ENCODE results near the gene FGF1. TPM values are rescaled to one million over a fixed set of nuclear protein-coding genes. Genes with fewer than 3 reads are reported as not detected.
A peak's percentile ranks its signal among the peaks of the same experiment; 100 is the strongest.

The FGF1 gene
- total RNA-seq, 1 experiment from 2014 or later, result 3.2 TPM

DNA sequence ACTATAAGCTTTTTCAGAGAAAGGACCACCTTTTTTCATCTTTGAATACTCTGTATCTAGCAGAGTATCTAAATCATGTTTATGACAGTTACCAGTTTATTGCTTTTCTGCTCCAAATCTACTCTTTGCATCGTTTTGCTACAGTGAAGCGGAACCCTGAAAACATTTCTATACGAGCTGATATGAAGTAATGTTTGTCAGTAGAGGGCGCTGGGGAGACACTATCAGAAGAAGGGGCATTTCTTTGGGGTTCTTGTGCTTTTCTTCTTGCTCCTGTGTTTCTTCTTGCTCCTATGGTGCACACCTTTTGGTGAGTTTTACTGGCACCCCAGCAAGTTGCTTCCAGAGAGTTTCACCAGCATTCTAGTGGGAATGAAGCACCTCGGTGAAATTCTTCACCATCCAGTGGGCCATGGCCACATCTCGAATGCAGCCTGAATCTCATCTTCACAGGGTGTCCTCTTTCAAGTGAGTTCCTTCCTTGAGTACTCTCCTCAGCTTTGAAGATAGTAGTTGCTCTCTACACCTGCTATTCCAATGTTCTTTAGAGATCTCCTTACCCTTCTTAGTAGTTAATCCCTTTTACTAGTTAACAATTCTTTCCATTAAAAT, 98.4 kb downstream of the FGF1 start:
- TF ChIP-seq, protein P1, sequence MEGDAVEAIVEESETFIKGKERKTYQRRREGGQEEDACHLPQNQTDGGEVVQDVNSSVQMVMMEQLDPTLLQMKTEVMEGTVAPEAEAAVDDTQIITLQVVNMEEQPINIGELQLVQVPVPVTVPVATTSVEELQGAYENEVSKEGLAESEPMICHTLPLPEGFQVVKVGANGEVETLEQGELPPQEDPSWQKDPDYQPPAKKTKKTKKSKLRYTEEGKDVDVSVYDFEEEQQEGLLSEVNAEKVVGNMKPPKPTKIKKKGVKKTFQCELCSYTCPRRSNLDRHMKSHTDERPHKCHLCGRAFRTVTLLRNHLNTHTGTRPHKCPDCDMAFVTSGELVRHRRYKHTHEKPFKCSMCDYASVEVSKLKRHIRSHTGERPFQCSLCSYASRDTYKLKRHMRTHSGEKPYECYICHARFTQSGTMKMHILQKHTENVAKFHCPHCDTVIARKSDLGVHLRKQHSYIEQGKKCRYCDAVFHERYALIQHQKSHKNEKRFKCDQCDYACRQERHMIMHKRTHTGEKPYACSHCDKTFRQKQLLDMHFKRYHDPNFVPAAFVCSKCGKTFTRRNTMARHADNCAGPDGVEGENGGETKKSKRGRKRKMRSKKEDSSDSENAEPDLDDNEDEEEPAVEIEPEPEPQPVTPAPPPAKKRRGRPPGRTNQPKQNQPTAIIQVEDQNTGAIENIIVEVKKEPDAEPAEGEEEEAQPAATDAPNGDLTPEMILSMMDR (conservative IDR thresholded peaks at IDR 0.05), result peak; percentile 78
- no peak overlapping the region for H2AFZ ChIP-seq (ENCODE audit: low read length)
- no peaks in the 10 kb centered on the region for H3K79me2 ChIP-seq (ENCODE audit: insufficient read depth, low read length)
- H3K14ac ChIP-seq (ENCODE audit: insufficient read depth, low read length), result no peak overlapping the region
- no peak overlapping the region for H4K8ac ChIP-seq (replicated peaks; ENCODE audit: insufficient read length, low read depth, low read length)
- H4K5ac ChIP-seq (ENCODE audit: insufficient read length, low read depth, low read length), result no peak overlapping the region
- H2AK5ac ChIP-seq (ENCODE audit: insufficient read length, low read length), result no peak overlapping the region
- no peaks in the 10 kb centered on the region for H4K20me1 ChIP-seq (ENCODE audit: control insufficient read depth, insufficient read depth, insufficient read length)
- H3K9me3 ChIP-seq (ENCODE audit: control insufficient read depth, low read depth, low read length), result no peaks in the 10 kb centered on the region
- no peak overlapping the region for H3K9ac ChIP-seq (ENCODE audit: extremely low read depth, insufficient read length, low read length)
- H3K56ac ChIP-seq (ENCODE audit: insufficient read length, low read depth, low read length), result no peak overlapping the region
- H2BK15ac ChIP-seq (ENCODE audit: low read depth, low read length), result no peak overlapping the region
- H2BK20ac ChIP-seq (ENCODE audit: low read depth, low read length, poor library complexity, severe bottlenecking), result no peak overlapping the region
- Mint-ChIP-seq H3K36me3 (ENCODE audit: insufficient read depth in 1 of 3, low read depth in 3 of 3) (no peaks in the 10 kb centered on the region), H3K27me3 (ENCODE audit: low read depth) (peaks cover 3% of the 10 kb centered on the region), H3K4me3 (no peak overlapping the region), H3K4me1 (peaks cover 4 to 9% of the 10 kb centered on the region in 2 experiments; a peak in 3 of 4 replicates), H3K27ac (no peak overlapping the region), H3K9me3 (no peaks in the 10 kb centered on the region)
- no CpG with 5 or more reads among the region's 6 CpGs for WGBS (ENCODE audit: extremely low coverage, insufficient read length, low lambda C conversion rate)
- no peak overlapping the region for H2BK120ac ChIP-seq (ENCODE audit: low read depth, low read length, poor library complexity, severe bottlenecking)
- no peak overlapping the region for H2BK5ac ChIP-seq (ENCODE audit: insufficient read length, low read length)
- H3T11ph ChIP-seq (ENCODE audit: low read length), result no peak overlapping the region
- DNase-seq, result peak; percentile 47
- H4K91ac ChIP-seq (ENCODE audit: insufficient read length, low read depth, low read length), result no peak overlapping the region
- H3K18ac ChIP-seq (ENCODE audit: insufficient read length, low read depth, low read length), result no peak overlapping the region
- no peaks in the 10 kb centered on the region for H3K79me1 ChIP-seq (ENCODE audit: insufficient read depth, low read depth, low read length, poor library complexity, severe bottlenecking)
- H3K4me1 ChIP-seq (ENCODE audit: insufficient read depth, low read length), result peaks cover 2% of the 10 kb centered on the region; the same call in 1 of the 2 replicates
- no peak overlapping the region for H3K23ac ChIP-seq (ENCODE audit: insufficient read length, low read depth, low read length)
- H3K27ac ChIP-seq (ENCODE audit: insufficient read length, low read depth, low read length), result no peak overlapping the region
- H3K23me2 ChIP-seq (ENCODE audit: insufficient read length, low read depth, low read length, poor library complexity, severe bottlenecking), result no peaks in the 10 kb centered on the region
- no peak overlapping the region for H3K4me2 ChIP-seq (ENCODE audit: insufficient read depth, insufficient read length, low read length)
- H3K4ac ChIP-seq (ENCODE audit: low read depth, low read length), result no peak overlapping the region
- H3K27me3 ChIP-seq (ENCODE audit: insufficient read depth, low read length), result no peaks in the 10 kb centered on the region
- H2BK12ac ChIP-seq (ENCODE audit: insufficient read length, low read depth, low read length), result no peak overlapping the region
